ENCODE results near the gene RND2. TPM values are rescaled to one million over a fixed set of nuclear protein-coding genes. Genes with fewer than 3 reads are reported as not detected.
"Not testable (repeated sequence)": the region's sequence is repeated elsewhere in the genome, so short reads cannot be mapped to it uniquely, and the experiment has no call there.

Gene RND2
- total RNA-seq, 2 donors from 2014 or later: 1.9 to 2.2 TPM

DNA sequence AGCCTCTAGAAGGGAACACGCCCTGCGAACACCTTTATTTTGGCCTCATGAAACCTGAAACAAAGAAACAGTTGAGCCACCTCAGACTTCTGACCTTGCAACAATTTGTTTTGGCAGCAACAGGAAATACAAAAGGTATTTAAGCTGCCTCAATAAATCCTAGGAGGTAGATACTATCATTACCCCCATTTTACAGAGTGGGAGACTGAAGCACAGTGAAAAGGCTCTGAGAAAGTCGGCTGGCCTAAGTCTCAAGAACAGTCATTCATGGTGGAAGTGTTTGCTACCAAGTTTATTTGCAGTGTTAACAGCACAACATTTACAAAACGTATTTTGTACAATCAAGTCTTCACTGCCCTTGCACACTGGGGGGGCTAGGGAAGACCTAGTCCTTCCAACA lies 19.0 kb downstream of the RND2 start:
- DNase-seq (ENCODE audit: low spot score): no peak
- intact Hi-C loops (cut with DNase I): no loop called here

DNA sequence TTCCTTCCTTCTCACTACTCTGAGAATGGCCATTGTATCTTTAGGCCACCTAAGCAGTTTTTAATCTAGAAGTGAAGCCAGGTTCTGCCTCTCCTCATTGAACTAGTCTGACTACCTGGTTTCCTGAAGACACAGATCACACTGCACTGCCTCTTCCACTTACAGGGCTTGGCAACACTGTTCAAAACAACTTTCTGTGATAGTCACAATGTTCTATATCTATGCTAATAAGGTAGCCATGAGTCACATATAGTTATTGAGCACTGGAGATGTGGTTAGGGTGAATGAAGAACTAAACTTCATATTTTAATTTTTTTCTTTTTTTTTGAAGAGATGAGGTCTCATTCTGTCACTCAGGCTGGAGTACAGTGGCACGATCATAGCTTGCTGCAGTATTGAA lies 26.9 kb downstream of the RND2 start:
- intact Hi-C loops (cut with DNase I): no loop called here

DNA sequence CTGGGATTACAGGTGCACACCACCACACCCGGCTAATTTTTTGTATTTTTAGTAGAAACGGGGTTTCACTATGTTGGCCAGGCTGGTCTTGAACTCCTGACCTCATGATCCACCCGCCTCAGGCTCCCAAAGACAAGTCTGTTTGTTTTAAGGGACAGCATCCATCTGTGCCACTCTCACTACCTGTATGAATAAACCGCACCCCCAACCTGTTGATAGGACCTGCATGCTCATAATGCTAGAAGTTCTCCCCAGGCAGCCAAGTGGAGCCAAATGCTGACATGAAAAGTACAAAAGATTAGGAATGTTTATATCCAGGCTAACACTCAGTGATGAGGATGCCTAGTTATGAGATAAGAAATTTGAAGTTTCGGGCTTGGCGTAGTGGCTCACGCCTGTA lies 28.0 kb downstream of the RND2 start:
- DNase-seq (ENCODE audit: low spot score); intact Hi-C loops (cut with DNase I): not testable (repeated sequence)

More for the DNA sequence above, 26.9 kb downstream of the RND2 start:
- DNase-seq (ENCODE audit: low spot score): no peak

GRCh38 chr17:43056051-43056450 lies 31.0 kb downstream of the RND2 start:
- DNase-seq (ENCODE audit: low spot score): no peak
- intact Hi-C loops (cut with DNase I): no loop called here

DNA sequence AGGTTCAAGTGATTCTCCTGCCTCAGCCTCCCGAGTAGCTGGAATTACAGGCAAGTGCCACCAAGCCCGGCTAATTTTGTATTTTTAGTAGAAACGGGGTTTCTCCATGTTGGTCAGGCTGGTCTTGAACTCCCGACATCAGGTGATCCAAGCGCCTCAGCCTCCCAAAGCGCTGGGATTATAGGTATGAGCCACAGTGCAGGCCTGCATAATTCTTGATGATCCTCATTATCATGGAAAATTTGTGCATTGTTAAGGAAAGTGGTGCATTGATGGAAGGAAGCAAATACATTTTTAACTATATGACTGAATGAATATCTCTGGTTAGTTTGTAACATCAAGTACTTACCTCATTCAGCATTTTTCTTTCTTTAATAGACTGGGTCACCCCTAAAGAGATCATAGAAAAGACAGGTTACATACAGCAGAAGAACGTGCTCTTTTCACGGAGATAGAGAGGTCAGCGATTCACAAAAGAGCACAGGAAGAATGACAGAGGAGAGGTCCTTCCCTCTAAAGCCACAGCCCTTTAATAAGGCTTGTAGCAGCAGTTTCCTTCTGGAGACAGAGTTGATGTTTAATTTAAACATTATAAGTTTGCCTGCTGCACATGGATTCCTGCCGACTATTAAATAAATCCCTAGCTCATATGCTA lies 38.1 kb downstream of the RND2 start:
- intact Hi-C loops (cut with DNase I): no loop called here
- DNase-seq (ENCODE audit: low spot score): no peak

DNA sequence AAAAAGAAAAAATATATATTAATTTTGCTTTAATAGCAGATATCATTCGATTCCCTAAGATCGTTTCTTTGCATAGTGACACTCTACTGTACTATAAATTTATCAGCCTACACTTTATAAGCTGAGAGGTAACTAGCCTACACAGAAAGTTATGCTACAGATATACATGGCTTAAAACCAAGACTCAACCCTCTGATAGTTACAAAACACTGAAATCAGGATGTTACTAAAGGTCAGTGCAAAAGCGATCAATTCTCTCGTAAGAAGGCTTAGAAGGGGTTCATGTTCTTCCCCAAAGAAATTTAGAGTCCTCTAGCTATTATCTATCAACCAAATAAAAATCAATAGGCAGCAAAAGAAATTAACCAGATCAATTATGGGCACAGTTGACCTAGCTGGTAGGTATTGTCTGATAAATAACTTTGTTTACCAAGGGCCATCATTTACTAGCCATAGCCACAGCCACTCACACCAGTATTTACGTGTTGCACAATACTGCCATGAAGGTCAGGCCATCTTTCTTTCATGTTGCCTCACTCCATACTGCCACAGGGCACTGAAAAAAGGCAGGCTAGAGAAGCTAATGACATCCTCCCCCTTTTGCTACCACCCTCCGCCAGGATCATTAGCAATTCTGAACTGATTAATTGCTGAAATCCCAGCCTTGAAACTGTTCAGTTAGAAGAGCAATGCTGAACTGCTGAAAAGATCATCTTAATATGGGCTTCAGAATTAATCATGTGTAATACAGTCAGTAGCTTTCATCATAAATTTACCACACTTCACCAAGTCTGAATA lies 43.7 kb downstream of the RND2 start:
- DNase-seq (ENCODE audit: low spot score): no peak
- intact Hi-C loops (cut with DNase I): no loop called here

- intact Hi-C loops (cut with DNase I): no loop called here
- no peak for DNase-seq (ENCODE audit: low spot score)
These were observed 44.4 kb downstream of the RND2 start for GRCh38 chr17:43069368-43069898.

GRCh38 chr17:43070257-43070656 lies 45.2 kb downstream of the RND2 start:
- intact Hi-C loops (cut with DNase I): no loop called here
- DNase-seq (ENCODE audit: low spot score): no peak

GRCh38 chr17:43070872-43071271 lies 45.8 kb downstream of the RND2 start:
- intact Hi-C loops (cut with DNase I): no loop called here
- DNase-seq (ENCODE audit: low spot score): no peak

GRCh38 chr17:43074869-43075268 lies 49.8 kb downstream of the RND2 start:
- no peak for DNase-seq (ENCODE audit: low spot score)
- intact Hi-C loops (cut with DNase I): no loop called here

GRCh38 chr17:43079641-43080302 lies 54.7 kb downstream of the RND2 start:
- intact Hi-C loops (cut with DNase I): no loop called here
- DNase-seq (ENCODE audit: low spot score): no peak

Other genes with a start within 250 kb of the RND2 start
- gene WNK4, start 244.6 kb upstream of the RND2 start, total RNA-seq: under 1 TPM in 1 of 2 donors, not detected in 1; 0.05 TPM
- 10 to 100 TPM; 37.5 to 41.1 TPM for gene COA3, start 226.5 kb upstream of the RND2 start, total RNA-seq
- gene CNTD1, start 226.4 kb upstream of the RND2 start, total RNA-seq: under 1 TPM in 1 of 2 donors, not detected in 1; 0.95 TPM
- 10 to 100 TPM; 78.6 to 88.3 TPM for gene BECN1, start 200.9 kb upstream of the RND2 start, total RNA-seq
- gene PSME3, start 191.8 kb upstream of the RND2 start, total RNA-seq: 10 to 100 TPM; 68.2 to 80.6 TPM
- gene AOC2, start 180.7 kb upstream of the RND2 start, total RNA-seq: under 1 TPM; 0.86 to 0.88 TPM
- gene AOC3, start 174.0 kb upstream of the RND2 start, total RNA-seq: 100 to 1,000 TPM; 223 to 342 TPM
- not detected for gene G6PC1, start 124.4 kb upstream of the RND2 start, total RNA-seq
- gene AARSD1, start 60.8 kb upstream of the RND2 start, total RNA-seq: 10 to 100 TPM; 22.7 to 34.2 TPM
- 10 to 100 TPM in 1 of 2 donors, 1 to 10 TPM in 1; 9.9 to 11.2 TPM for gene PTGES3L, start 45.2 kb upstream of the RND2 start, total RNA-seq
- 10 to 100 TPM; 10.6 to 14.1 TPM for gene RUNDC1, start 44.7 kb upstream of the RND2 start, total RNA-seq
- 1,000 to 10,000 TPM; 1,110 to 1,208 TPM for gene RPL27, start 26.8 kb upstream of the RND2 start, total RNA-seq
- gene IFI35, start 18.4 kb upstream of the RND2 start, total RNA-seq: 10 to 100 TPM; 23.9 to 24.1 TPM
- gene VAT1, start 2.8 kb upstream of the RND2 start, total RNA-seq: 100 to 1,000 TPM; 247 to 267 TPM
- gene BRCA1, start 100.1 kb downstream of the RND2 start, total RNA-seq: 1 to 10 TPM; 4.6 to 5.9 TPM
- 10 to 100 TPM; 64.7 to 69.1 TPM for gene NBR1, start 146.0 kb downstream of the RND2 start, total RNA-seq
- gene TMEM106A, start 186.6 kb downstream of the RND2 start, total RNA-seq: 10 to 100 TPM; 18.4 to 19.9 TPM
- not detected for gene CCDC200, start 203.4 kb downstream of the RND2 start, total RNA-seq
- over 10,000 TPM; 14,833 to 15,009 TPM for gene RNU2-1, start 208.7 kb downstream of the RND2 start, total RNA-seq